ENCODE results near the gene MOB3A. TPM values are rescaled to one million over a fixed set of nuclear protein-coding genes. Genes with fewer than 3 reads are reported as not detected.

Gene MOB3A
- total and polyA plus RNA-seq, 2 of the 8 experiments (the other 6 are each of a cell fraction or from before 2014, with no cell fraction given): 9.2 to 9.6 TPM

GRCh38 chr19:2129892-2130770 is 34.0 kb upstream of the MOB3A start:
- Histone ChIP-seq H3K27me3 (replicated peaks in 1 of 4; ENCODE audit: control insufficient read depth in 3 of 4, extremely low read depth in 1 of 4, insufficient read depth in 3 of 4, low read length in 3 of 4) (no peaks in the 10 kb centered on the region), H3K23ac (ENCODE audit: insufficient read length) (no peak overlapping the region), H3K4me1 (replicated peaks in 1 of 4; ENCODE audit: control insufficient read depth in 3 of 4, insufficient read depth in 4 of 4, low read length in 3 of 4) (no peaks in the 10 kb centered on the region), H3K36me3 (ENCODE audit: control insufficient read depth in 2 of 4, insufficient read depth in 4 of 4, low read length in 3 of 4) (peaks cover 8 to 58% (median 29%) of the 10 kb centered on the region in 4 experiments; a peak in 7 of 8 replicates), H4K5ac (ENCODE audit: insufficient read length, low read depth, low read length) (no peak overlapping the region), H3K18ac (ENCODE audit: extremely low read depth, low read length) (no peak overlapping the region), H3K79me1 (ENCODE audit: low read depth, low read length) (peaks cover 10% of the 10 kb centered on the region), H3K14ac (ENCODE audit: insufficient read length) (no peak overlapping the region), H2BK120ac (replicated peaks; ENCODE audit: low read depth, low read length) (no peak overlapping the region), H2AK5ac (ENCODE audit: low read depth, low read length) (no peak overlapping the region), H2BK12ac (ENCODE audit: low read depth, low read length) (no peak overlapping the region), H2AFZ (ENCODE audit: low read length) (no peak overlapping the region), H2BK15ac (ENCODE audit: low read length) (no peak overlapping the region), H3K9me3 (ENCODE audit: insufficient read depth in 2 of 2, low read depth in 1 of 2, low read length in 1 of 2) (no peaks in the 10 kb centered on the region), H3K27ac (ENCODE audit: low read depth, low read length) (no peak overlapping the region), H4K91ac (replicated peaks; ENCODE audit: insufficient read length, low read length) (no peak overlapping the region), H3K4ac (replicated peaks; ENCODE audit: insufficient read length, low read depth, low read length) (no peak overlapping the region), H3K79me2 (ENCODE audit: control insufficient read depth in 1 of 2, insufficient read depth in 2 of 2, low read length in 2 of 2) (peaks cover 0 to 21% of the 10 kb centered on the region in 2 experiments; a peak in 2 of 4 replicates), H3K9ac (replicated peaks in 1 of 4; ENCODE audit: extremely low read depth in 1 of 4, low read depth in 3 of 4, low read length in 3 of 4) (no peak overlapping the region), H4K20me1 (replicated peaks in 1 of 2; ENCODE audit: control insufficient read depth in 1 of 2, insufficient read depth in 2 of 2, low read length in 2 of 2) (peaks cover 17 to 32% of the 10 kb centered on the region in 2 experiments), H2BK20ac (ENCODE audit: low read length) (no peak overlapping the region), H4K8ac (ENCODE audit: extremely low read depth, insufficient read depth, low read length) (peak overlapping the region; percentile 25; the same call in 1 of the 2 replicates), H3K56ac (replicated peaks; ENCODE audit: insufficient read length, low read depth, low read length) (no peak overlapping the region), H2BK5ac (ENCODE audit: low read depth, low read length) (no peak overlapping the region; the same call in 1 of the 2 replicates), H3K4me2 (ENCODE audit: insufficient read depth in 1 of 2, low read depth in 2 of 2, low read length in 2 of 2) (no peak overlapping the region), H3K4me3 (ENCODE audit: extremely low read depth in 1 of 4, insufficient read depth in 2 of 4, low read depth in 3 of 4, low read length in 4 of 4) (no peak overlapping the region), H3K23me2 (ENCODE audit: low read depth, low read length) (no peaks in the 10 kb centered on the region)
- DNase-seq (ENCODE audit: low read depth in 1 of 2, low spot score in 2 of 2): no peak
- WGBS, 2 experiments (ENCODE audit: extremely low coverage in 1 of 2, insufficient coverage in 1 of 2, insufficient read length in 1 of 2, insufficient replicate concordance in 2 of 2, low coverage in 1 of 2, low lambda C conversion rate in 2 of 2, missing lambda C conversion rate in 1 of 2): 96% methylated on average over 28 of the region's 28 CpGs; no CpG with 5 or more reads in 1 of the 2 experiments
- ChIA-PET POLR2A (ENCODE audit: partially characterized antibody) (interaction anchor here (0.9 to 1.7 kb wide), 3 partner anchors 20 to 78 kb away, joined by 3 read pairs; no protein-coding TSS in a partner anchor), CTCF (ENCODE audit: partially characterized antibody) (interaction anchor here (0.9 to 1.4 kb wide), 7 partner anchors 8 to 110 kb away, joined by 3 to 4 read pairs (median 4); no protein-coding TSS in a partner anchor)
- no peak for FAIRE-seq
- TF ChIP-seq HDAC6 (IDR thresholded peaks at IDR 0.05; ENCODE audit: low read depth, low read length) (no peak), JUND (IDR thresholded peaks at IDR 0.05; ENCODE audit: low read length) (no peak), TCF12 (IDR thresholded peaks at IDR 0.05; ENCODE audit: low read depth, low read length) (no peak), CBX8 (IDR thresholded peaks at IDR 0.05; ENCODE audit: borderline replicate concordance, low read depth, low read length) (no peak), POLR2A (IDR thresholded peaks at IDR 0.05; ENCODE audit: control extremely low read depth in 1 of 2, low read depth in 2 of 2, low read length in 2 of 2) (no peak), RNF2 (IDR thresholded peaks at IDR 0.05; ENCODE audit: borderline replicate concordance, low read depth, low read length, missing control alignments, poor library complexity, severe bottlenecking) (no peak), EGR1 (IDR thresholded peaks at IDR 0.05; ENCODE audit: borderline replicate concordance, low read depth, low read length) (no peak), KDM5A (IDR thresholded peaks at IDR 0.05; ENCODE audit: low read length) (no peak), BRCA1 (IDR thresholded peaks at IDR 0.05; ENCODE audit: low read depth, low read length) (no peak), TAF7 (optimal IDR thresholded peaks at IDR 0.05; ENCODE audit: borderline replicate concordance, low read depth, low read length) (no peak), PHF8 (conservative IDR thresholded peaks at IDR 0.05; ENCODE audit: low read depth, low read length) (no peak), POLR2AphosphoS5 (IDR thresholded peaks at IDR 0.05; ENCODE audit: low read depth, low read length) (no peak), SP1 (IDR thresholded peaks at IDR 0.05; ENCODE audit: low read depth, low read length) (no peak)

Data from H1 (cell line).